SU-DHL-6 (cell line): Measurements from ENCODE around the gene TTC39C.

Source experiments
- H2AFZ ChIP-seq: fragments of 200-600 bp; sonication (generic); 2 replicates; pipeline ENCODE4 v1.6.1; 2014; ENCODE audit warnings: low read depth, mild to moderate bottlenecking, moderate library complexity, mixed read lengths, antibody characterized with exemption, low read length; ENCODE audit not compliant: severe bottlenecking
- H3F3A ChIP-seq: fragments of 200-600 bp; shearing (Covaris generic); 2 replicates; pipeline ENCODE4 v1.6.0; 2016; ENCODE audit warnings: antibody characterized with exemption, mild to moderate bottlenecking; ENCODE audit not compliant: insufficient read depth
- H3K27ac ChIP-seq: fragments of 200-600 bp; sonication (generic); 2 replicates; pipeline ENCODE4 v1.5.1; 2016; ENCODE audit warnings: low read depth, mild to moderate bottlenecking, low read length, moderate library complexity, mixed read lengths
- H3K27me3 ChIP-seq: fragments of 200-600 bp; sonication (generic), shearing (Covaris generic); 2 replicates; pipeline ENCODE4 v1.6.0; 2014; ENCODE audit warnings: mild to moderate bottlenecking, low read length
- H3K36me3 ChIP-seq: fragments of 200-600 bp; sonication (generic); 2 replicates; pipeline ENCODE4 v1.6.1; 2014; ENCODE audit warnings: mild to moderate bottlenecking, low read length, mixed read lengths
- H3K4me2 ChIP-seq: fragments of 300-600, 200-600 bp; shearing (Covaris generic), sonication (generic); 2 replicates; pipeline ENCODE4 v1.6.0; 2014; ENCODE audit warnings: low read length, low read depth, mild to moderate bottlenecking; ENCODE audit not compliant: poor library complexity, severe bottlenecking
- H3K4me3 ChIP-seq: fragments of 200-600 bp; sonication (generic); 2 replicates; pipeline ENCODE4 v1.5.1; 2014; ENCODE audit warnings: antibody characterized with exemption, low read length, mild to moderate bottlenecking, mixed read lengths; ENCODE audit not compliant: insufficient read depth, poor library complexity, severe bottlenecking
- H3K79me2 ChIP-seq: fragments of 200-600 bp; sonication (generic); 2 replicates; pipeline ENCODE4 v1.6.1; 2014; ENCODE audit warnings: mild to moderate bottlenecking, low read length, moderate library complexity; ENCODE audit not compliant: insufficient read depth
- H3K9ac ChIP-seq: fragments of 200-600 bp; sonication (generic); 2 replicates; pipeline ENCODE4 v1.7.0; 2014; ENCODE audit warnings: mild to moderate bottlenecking, low read length
- H3K9me2 ChIP-seq: fragments of 200-600 bp; sonication (generic); replicated peaks from 2 replicates; pipeline ENCODE4 v1.6.1; 2014; ENCODE audit warnings: low read length; ENCODE audit not compliant: insufficient read depth
- H3K9me3 ChIP-seq: fragments of 200-600 bp; sonication (generic); 2 replicates; pipeline ENCODE4 v1.6.1; 2014; ENCODE audit warnings: low read length, mixed read lengths; ENCODE audit not compliant: insufficient read depth
- H4K20me1 ChIP-seq: fragments of 200-600 bp; sonication (generic); 2 replicates; pipeline ENCODE4 v1.6.1; 2014; ENCODE audit warnings: low read depth, mild to moderate bottlenecking, antibody characterized with exemption, low read length, moderate library complexity, mixed read lengths
- EZH2phosphoT487 ChIP-seq: fragments of 200-600 bp; sonication (generic), shearing (Covaris generic); conservative IDR thresholded peaks from 2 replicates; pipeline ENCODE4 v1.6.1; 2018; ENCODE audit warnings: mild to moderate bottlenecking, antibody characterized with exemption, low read length, moderate library complexity, mixed read lengths
- TF ChIP-seq, protein P1 (sequence below): fragments of 200-600 bp; sonication (generic); IDR thresholded peaks from one replicate; pipeline ENCODE4 v1.5.1; 2017; ENCODE audit warnings: antibody characterized with exemption, mild to moderate bottlenecking, low read length, moderate library complexity; ENCODE audit not compliant: insufficient read depth, poor library complexity, severe bottlenecking

Gene TTC39C

DNA sequence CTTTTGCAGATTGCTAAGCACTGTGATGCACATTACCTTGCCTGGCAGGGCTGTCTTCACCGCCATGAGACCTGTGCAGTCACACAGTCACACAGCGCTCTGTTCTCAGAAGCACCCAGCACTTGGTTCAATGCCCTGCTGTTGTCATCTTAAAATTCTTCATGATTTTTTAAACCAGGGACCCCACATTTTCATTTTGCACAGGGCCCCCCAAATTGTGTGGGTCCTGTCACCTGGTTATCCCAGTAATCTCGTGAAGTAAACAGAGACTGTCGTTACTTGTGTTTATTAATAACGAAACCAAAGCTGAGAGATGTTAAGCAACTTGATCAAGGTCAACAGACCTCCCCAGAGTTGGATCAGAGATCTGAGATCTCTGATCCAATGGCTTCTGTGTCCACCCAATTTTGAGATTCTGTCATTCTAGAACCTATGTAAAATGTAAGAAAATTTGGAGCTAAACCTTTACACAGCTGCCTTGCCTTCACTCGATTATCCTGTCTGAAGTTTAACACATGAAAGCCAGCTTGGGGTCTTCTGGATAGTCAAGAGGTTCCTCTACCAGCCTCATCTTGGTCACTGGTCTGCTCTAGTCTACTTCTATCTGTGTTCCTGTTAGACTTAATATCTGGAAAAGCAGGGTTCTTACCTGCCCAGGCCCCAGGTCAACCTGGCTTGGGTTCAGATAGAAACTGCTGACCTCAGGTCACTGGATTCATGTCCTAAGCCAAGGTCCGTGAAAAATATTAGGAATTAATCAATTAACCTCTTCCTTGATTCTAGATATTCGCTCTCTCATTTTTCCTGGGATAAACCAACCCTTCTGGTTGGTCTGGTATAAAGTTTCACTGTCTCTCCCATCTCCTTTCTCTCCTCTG lies 13.7 kb upstream of the TTC39C start:
- Histone ChIP-seq H3F3A (no peaks in the 10 kb centered on the region), H3K9ac (no peak overlapping the region), H3K36me3 (no peaks in the 10 kb centered on the region), H2AFZ (no peak overlapping the region), H3K79me2 (no peaks in the 10 kb centered on the region), H3K4me2 (no peak overlapping the region), H3K9me3 (no peaks in the 10 kb centered on the region), H3K9me2 (no peaks in the 10 kb centered on the region), H3K27ac (no peak overlapping the region), H3K27me3 (no peaks in the 10 kb centered on the region), H4K20me1 (no peaks in the 10 kb centered on the region), H3K4me3 (no peak overlapping the region)
- TF ChIP-seq, protein P1, sequence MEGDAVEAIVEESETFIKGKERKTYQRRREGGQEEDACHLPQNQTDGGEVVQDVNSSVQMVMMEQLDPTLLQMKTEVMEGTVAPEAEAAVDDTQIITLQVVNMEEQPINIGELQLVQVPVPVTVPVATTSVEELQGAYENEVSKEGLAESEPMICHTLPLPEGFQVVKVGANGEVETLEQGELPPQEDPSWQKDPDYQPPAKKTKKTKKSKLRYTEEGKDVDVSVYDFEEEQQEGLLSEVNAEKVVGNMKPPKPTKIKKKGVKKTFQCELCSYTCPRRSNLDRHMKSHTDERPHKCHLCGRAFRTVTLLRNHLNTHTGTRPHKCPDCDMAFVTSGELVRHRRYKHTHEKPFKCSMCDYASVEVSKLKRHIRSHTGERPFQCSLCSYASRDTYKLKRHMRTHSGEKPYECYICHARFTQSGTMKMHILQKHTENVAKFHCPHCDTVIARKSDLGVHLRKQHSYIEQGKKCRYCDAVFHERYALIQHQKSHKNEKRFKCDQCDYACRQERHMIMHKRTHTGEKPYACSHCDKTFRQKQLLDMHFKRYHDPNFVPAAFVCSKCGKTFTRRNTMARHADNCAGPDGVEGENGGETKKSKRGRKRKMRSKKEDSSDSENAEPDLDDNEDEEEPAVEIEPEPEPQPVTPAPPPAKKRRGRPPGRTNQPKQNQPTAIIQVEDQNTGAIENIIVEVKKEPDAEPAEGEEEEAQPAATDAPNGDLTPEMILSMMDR, result no peak

DNA sequence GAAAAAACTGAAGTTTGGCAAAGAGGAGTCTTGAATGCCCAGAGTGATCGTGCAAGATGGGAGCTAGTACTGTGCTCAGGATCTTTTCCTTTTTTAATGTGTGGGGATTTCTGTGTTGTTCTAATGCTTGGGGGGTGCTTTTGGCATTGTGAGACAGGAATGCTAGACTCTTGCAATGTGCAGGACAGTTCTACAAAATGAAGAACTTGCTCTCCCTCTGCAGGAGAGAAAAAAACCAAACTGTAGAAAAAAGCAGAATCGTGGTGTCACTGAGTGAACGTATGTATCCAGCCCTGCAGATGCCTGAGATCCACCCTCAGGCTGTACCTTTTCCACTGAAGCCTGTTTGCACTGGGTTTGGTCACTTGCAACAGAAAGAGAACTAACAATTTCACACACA lies 12.1 kb upstream of the TTC39C start:
- Histone ChIP-seq H3K4me3 (no peak overlapping the region), H2AFZ (no peak overlapping the region), H3K36me3 (no peaks in the 10 kb centered on the region), H3K27ac (no peak overlapping the region), H3K9me2 (no peaks in the 10 kb centered on the region), H3K79me2 (no peaks in the 10 kb centered on the region), H3F3A (no peaks in the 10 kb centered on the region), H3K4me2 (no peak overlapping the region), H4K20me1 (no peaks in the 10 kb centered on the region), H3K27me3 (no peaks in the 10 kb centered on the region), H3K9ac (no peak overlapping the region), H3K9me3 (no peaks in the 10 kb centered on the region)
- TF ChIP-seq, protein P1, result no peak
- TF ChIP-seq EZH2phosphoT487, result no peak

DNA sequence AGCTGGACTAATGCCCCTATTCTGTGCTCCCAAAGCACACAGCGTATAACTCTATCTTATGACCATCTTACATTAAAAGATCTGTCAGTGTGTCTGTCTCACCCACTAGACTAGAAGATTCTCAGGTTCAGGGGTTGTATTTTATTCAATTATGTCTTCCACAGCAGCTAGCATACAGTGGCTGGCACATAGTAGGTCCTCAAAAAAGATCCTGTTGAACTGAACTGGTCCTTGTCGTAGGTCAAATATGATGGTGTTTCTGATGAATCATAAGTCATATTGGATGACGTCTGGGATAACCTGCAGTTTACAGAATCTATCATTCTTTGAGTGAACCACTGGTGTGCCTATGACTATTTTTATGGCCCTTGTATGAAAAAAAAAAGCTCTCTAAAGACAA lies 11.3 kb upstream of the TTC39C start:
- H3K4me3 ChIP-seq, result no peak overlapping the region
- no peaks in the 10 kb centered on the region for H3K9me3 ChIP-seq
- no peaks in the 10 kb centered on the region for H3K27me3 ChIP-seq
- no peak overlapping the region for H3K9ac ChIP-seq
- no peaks in the 10 kb centered on the region for H3F3A ChIP-seq
- TF ChIP-seq, protein P1, result no peak
- TF ChIP-seq EZH2phosphoT487, result no peak
- H3K9me2 ChIP-seq, result no peaks in the 10 kb centered on the region
- H3K27ac ChIP-seq, result no peak overlapping the region
- H3K79me2 ChIP-seq, result no peaks in the 10 kb centered on the region
- H3K36me3 ChIP-seq, result no peaks in the 10 kb centered on the region
- no peaks in the 10 kb centered on the region for H4K20me1 ChIP-seq
- H3K4me2 ChIP-seq, result no peak overlapping the region
- no peak overlapping the region for H2AFZ ChIP-seq
